ENCODE measurements around the gene CHRDL2.

DNA sequence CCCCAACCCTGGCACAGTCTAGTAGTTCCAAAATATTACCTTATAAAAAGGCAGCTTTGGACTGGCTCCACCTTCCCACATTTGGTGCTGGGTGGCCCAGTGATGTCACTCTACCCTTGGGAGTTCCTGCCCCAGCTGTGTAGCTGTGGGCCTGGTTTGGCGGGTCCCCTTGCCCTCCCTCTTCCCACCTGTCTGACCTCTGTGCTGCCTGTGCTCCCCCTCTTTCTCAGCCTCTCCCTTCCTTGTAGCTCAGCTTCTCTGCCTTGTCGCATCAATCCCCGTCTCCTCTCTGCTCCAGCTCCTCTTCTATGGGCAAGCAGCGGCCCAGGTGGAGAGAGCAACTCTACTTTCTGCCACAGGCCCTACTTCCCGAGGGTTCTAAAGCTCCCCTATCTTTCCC, 54.6 kb downstream of the CHRDL2 start:
- TF ChIP-seq, protein P1, sequence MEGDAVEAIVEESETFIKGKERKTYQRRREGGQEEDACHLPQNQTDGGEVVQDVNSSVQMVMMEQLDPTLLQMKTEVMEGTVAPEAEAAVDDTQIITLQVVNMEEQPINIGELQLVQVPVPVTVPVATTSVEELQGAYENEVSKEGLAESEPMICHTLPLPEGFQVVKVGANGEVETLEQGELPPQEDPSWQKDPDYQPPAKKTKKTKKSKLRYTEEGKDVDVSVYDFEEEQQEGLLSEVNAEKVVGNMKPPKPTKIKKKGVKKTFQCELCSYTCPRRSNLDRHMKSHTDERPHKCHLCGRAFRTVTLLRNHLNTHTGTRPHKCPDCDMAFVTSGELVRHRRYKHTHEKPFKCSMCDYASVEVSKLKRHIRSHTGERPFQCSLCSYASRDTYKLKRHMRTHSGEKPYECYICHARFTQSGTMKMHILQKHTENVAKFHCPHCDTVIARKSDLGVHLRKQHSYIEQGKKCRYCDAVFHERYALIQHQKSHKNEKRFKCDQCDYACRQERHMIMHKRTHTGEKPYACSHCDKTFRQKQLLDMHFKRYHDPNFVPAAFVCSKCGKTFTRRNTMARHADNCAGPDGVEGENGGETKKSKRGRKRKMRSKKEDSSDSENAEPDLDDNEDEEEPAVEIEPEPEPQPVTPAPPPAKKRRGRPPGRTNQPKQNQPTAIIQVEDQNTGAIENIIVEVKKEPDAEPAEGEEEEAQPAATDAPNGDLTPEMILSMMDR (IDR thresholded peaks at IDR 0.05 in 4 of 5, conservative IDR thresholded peaks at IDR 0.05 in 1 of 5) = no peak
- TF ChIP-seq POLR2A (IDR thresholded peaks at IDR 0.05) = no peak

Measured in gastrocnemius medialis (tissue), 4 donors.